Dermis blood vessel endothelial cell (primary cell): ENCODE results near the gene PIAS4. TPM values are rescaled to one million over a fixed set of nuclear protein-coding genes. Genes with fewer than 3 reads are reported as not detected.

Experiments used
- DNase-seq: peaks from one replicate; pipeline ENCODE4 v3.0.0; 2010
- total RNA-seq: library from RNA; depleted of rRNA; stranded (reverse); fragments of >200 nt; gene quantifications from 2 replicates; pipeline ENCODE4 v1.2.3, GENCODE V29; 2014

PIAS4 gene
- total RNA-seq, 1 donor from 2014 or later: 22.0 TPM

DNA sequence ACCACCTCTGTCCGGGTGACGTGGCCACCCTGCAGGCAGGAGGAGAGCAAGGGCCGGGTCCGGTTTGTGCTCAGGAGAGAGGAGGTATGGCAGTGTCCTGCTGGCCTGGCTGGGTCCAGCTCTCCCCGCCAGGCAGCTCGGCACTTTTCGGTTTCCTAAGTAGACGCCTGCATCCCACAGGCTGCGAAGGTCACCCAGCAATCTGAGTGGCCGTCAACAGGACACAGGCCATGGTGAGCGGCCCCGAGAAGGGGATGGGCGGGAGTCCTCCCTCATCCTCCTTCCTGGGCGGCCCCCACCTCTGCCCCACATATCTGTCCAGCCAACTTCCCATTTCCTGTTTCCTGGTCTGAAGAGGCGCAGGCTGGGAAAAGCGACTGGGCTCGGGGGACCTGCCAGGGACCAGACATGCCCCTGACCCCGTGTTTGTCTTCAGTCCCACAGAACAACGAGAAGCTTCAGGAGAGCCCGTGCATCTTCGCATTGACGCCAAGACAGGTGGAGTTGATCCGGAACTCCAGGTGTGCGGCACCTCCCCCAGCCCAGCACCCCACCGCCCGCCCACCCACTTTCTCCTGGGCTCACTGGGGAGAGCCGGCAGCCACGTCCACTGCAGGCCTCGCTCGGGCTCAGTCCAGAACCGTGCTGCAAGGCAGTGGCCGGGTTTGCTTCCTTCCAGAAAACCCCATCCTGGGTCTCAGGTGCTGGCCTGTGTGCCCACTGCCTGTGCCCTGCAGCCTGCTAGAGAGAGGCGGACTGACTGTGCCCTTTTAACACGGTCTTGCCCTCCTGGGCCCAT is 16.3 kb downstream of the PIAS4 start:
- no peak for DNase-seq

DNA sequence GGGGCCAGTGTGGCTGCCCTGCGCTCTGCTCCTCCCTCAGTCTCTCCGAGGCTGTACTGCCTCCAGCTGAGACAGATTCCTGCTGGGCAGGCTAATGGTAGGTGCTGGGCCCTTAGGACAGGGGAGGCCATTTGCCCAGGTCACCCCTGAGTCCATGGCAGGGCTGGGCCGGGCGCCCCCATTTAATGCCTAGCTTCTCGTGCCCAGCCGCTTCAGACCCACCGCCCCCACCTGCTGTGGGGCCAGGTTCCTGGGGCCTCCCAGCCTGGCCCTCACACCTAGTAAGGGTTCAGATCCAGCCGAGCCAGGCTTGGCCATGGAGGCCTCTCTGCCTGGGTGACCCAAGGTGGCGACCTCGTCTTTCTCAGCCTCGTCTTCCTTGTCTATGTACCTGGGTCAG is 17.8 kb downstream of the PIAS4 start:
- no peak for DNase-seq

DNA sequence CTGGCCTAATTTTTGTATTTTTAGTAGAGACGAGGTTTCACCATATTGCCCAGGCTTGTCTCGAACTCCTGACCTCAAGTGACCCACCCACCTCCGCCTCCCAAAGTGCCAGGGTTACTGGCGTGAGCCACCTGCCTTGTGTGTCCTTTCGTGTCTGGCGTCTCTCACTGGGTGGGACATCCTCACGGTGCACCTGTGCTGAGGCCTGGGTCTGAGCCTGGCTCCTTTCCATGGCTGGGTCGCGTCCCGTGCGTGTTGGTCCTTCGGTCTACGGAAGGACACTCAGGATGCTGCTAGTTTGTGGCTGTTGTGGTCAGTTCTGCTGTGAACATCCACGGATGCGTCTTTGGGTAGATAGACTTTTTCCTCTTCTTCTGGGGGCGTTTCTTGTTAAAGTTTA is 19.6 kb downstream of the PIAS4 start:
- DNase-seq: no peak

DNA sequence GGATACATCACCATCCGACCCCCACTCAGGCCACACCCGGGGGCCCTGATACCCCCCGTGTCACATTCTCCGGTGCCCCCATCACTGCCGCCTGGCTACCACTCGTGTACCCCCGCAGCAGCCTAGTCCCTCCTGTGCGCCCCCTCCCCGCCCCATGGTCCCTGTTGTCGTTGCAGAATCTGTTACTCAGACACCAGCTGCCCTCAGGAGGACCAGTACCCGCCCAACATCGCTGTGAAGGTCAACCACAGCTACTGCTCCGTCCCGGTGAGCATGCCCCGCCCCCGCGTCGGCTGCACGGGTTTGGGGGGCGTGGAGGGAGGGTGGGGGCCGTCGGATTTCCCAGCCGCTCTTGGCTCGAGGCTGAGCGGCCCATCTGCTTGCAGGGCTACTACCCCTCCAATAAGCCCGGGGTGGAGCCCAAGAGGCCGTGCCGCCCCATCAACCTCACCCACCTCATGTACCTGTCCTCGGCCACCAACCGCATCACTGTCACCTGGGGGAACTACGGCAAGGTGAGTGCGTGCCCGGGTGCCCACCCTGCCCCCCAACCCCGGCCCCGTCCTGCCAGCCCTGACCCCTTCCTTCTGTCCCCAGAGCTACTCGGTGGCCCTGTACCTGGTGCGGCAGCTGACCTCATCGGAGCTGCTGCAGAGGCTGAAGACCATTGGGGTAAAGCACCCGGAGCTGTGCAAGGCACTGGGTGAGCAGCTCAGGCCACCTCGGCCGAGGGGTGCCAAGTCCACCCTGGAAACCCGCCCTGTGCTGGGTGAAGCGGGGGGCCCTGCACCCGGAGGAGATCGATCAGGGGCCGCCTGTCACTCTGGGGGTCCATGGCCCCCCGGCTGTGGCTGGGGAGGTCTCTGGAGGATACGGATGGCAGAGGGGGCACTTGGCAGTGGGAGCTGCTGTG is 21.1 kb downstream of the PIAS4 start:
- DNase-seq: no peak

- no peak for DNase-seq
Observed at GRCh38 chr19:4029247-4029614, 21.7 kb downstream of the PIAS4 start.

DNA sequence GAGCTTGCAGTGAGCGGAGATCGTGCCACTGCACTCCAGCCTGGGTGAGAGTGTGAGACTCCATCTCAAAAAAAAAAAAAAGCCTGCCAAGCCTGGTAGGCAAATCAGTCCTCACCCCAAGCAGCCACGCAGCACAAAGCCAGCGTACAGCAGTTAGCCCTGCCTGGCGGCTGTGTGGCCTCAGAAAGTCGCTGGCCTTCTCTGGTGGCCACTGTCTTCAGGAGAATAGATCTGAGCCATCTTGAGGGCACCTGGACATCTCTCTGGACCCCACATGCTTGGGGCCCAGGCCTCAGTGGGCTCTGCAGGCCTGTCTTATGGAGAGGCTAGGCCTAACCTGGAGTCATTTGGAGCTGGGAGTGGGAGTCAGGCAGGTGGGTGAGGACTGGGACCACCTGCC is 23.0 kb downstream of the PIAS4 start:
- no peak for DNase-seq

DNA sequence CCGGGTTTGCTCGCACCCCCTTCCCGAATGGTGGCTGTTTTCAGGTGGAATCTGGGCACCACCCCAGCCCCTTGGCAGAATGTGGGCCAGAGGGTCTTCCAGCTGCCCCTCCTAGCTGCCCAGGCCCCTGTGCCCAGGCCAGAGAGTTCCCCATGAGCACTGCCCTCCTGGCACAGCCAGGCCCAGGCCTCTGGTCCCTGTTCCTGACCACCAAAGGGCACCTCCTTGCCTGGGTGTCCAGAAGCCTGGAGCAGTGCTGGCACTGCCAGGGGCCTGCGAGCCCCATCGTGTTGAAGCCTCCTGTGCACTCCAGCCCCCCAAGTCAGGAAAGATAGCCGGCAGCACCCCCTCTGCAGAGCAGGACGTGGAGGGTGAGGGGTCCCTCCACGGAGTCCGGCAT is 23.4 kb downstream of the PIAS4 start:
- DNase-seq: no peak

GRCh38 chr19:4031420-4031819 is 23.9 kb downstream of the PIAS4 start:
- DNase-seq: no peak

- DNase-seq: no peak
Observed at GRCh38 chr19:4032436-4032835, 24.9 kb downstream of the PIAS4 start.

- no peak for DNase-seq
Observed at GRCh38 chr19:4033028-4033956, 25.8 kb downstream of the PIAS4 start.

- DNase-seq: no peak
Observed at GRCh38 chr19:4034048-4035017, 26.8 kb downstream of the PIAS4 start.

GRCh38 chr19:4035018-4035566 is 27.6 kb downstream of the PIAS4 start:
- DNase-seq: no peak

DNA sequence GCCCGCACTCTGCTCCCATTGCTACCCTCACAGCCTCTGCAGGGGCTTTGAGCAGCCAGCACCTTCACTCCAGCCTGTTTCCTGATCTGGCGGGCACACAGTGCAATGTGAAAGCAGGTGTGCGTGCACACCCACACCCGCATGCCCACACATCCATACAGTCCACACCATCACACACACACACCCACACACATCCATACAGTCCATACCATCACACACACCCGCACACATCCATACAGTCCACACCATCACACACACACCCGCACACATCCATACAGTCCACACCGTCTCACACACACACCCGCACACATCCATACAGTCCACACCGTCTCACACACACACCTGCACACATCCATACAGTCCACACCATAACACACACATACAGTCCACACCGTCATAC is 28.0 kb downstream of the PIAS4 start:
- no peak for DNase-seq

GRCh38 chr19:4036576-4037300 is 29.2 kb downstream of the PIAS4 start:
- DNase-seq: no peak

DNA sequence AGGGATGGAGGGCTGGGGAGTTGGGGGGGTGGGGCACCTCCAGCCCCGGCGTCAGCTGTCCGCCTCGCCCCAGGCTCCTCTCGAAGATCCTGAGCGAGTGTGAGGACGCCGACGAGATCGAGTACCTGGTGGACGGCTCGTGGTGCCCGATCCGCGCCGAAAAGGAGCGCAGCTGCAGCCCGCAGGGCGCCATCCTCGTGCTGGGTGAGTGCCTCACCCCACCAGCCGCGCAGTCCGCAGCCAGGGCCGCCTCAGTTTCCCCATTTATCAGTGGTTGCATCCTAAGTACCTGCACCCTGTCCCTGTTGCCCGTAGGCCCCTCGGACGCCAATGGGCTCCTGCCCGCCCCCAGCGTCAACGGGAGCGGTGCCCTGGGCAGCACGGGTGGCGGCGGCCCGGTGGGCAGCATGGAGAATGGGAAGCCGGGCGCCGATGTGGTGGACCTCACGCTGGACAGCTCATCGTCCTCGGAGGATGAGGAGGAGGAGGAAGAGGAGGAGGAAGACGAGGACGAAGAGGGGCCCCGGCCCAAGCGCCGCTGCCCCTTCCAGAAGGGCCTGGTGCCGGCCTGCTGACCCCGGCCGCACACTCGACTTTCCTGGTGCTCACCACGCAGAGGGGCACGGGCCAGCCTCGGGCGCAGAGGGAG is 29.9 kb downstream of the PIAS4 start:
- DNase-seq: no peak

- DNase-seq: no peak
Observed at GRCh38 chr19:4038057-4038456, 30.5 kb downstream of the PIAS4 start.

DNA sequence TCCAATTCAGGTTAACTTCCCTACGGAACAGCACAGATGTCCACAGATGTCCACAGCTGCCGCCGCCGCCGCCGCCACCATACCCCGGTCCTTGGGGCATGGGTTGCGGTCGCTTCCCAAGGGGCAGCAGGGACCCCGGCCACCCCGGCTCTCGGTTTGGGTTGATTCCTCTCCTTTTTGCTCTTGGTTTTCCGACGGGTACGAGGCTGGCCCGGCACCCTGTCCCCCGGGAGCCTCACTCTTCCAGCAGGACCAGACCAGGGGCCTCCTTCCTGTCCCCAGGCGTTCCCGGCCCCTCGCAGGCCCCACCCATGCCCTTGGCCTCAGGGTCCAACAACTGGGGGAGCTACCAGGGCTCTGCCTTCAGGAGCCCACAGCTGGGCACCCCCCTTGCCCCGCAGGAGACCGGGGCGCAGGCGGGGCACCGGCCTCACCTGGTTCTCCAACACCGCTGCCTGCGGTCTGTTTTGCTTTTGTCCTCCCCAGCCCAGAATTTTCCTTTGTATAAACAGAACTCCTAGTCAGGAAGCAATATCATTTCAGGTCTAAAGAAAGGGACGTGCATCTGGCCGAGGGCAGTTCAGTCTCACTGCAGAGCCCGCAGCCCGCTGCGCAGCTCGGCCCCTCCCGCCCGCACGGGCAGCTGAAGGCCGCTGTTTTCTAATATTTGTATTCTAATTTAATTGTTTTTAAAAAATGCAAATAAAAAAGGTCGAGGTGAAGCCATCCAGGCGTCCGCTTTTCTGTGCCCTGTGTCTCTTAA is 31.3 kb downstream of the PIAS4 start:
- DNase-seq: no peak

- no peak for DNase-seq
Observed at GRCh38 chr19:4042064-4042730, 34.7 kb downstream of the PIAS4 start.

DNA sequence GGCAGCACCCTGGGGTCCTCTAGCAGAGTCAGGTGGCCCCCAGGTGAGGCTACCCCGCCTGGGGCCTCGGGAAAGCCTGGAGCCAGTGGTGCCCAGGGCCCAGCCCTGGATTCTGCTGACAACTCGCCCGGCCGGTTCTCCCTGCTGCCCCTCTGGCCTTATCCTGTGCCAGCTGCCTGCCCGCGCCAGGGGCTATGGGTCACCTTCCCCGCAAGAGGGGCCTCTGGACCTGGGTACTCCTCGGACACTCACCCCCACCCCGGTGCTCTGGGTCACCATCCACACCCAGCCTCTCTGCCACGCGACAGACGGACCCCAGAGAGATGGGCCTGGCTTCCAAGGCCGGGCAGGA is 35.2 kb downstream of the PIAS4 start:
- no peak for DNase-seq
